ENCODE measurements around the gene APBB1IP.
"Not testable (repeated sequence)": the region's sequence is repeated elsewhere in the genome, so short reads cannot be mapped to it uniquely, and the experiment has no call there.

Gene APBB1IP

GRCh38 chr10:26556748-26557640 lies 118.9 kb downstream of the APBB1IP start:
- no peak for DNase-seq (ENCODE audit: low spot score)

- DNase-seq (ENCODE audit: low spot score), result no peak
These were observed 119.5 kb downstream of the APBB1IP start for GRCh38 chr10:26557641-26558014.

GRCh38 chr10:26566525-26567350 lies 128.6 kb downstream of the APBB1IP start:
- no peak for DNase-seq (ENCODE audit: low spot score)

DNA sequence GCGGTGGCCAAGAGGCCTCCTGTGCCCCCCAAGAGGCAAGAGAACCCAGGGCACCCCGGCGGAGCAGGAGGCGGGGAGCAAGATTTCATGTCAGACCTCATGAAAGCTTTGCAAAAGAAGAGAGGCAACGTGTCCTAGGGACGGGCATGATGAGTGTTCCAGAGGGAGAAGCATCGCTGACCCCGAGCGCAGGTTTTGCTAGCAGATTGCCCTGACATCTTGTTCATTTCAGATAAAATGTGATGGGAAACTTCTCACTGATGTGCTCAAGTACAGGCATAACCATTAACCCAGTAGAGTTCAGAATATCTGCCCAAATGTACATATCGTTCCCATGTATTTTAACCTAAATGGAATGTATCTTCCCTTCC lies 129.2 kb downstream of the APBB1IP start:
- no peak for DNase-seq (ENCODE audit: low spot score)

GRCh38 chr10:26571655-26572054 lies 133.5 kb downstream of the APBB1IP start:
- DNase-seq (ENCODE audit: low spot score), result no peak

DNA sequence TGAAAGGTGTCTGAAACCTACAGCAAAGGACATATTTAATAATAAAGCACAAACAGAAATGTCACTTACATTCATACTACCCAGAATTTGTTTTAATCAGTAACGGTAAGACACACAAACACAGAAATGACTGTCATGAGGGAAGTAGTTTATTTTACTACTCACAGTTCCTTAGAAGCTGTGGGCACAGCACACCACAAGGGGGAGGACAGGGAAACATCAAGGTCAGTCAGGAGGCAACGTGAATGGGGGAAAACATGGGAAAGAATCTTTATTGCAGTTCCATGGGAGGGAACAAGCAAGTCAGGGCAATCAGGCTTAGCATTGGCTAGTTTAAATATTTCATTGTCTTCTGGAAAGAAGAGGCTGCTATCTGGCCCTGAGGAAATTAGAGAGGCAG lies 135.5 kb downstream of the APBB1IP start:
- DNase-seq (ENCODE audit: low spot score), result no peak

DNA sequence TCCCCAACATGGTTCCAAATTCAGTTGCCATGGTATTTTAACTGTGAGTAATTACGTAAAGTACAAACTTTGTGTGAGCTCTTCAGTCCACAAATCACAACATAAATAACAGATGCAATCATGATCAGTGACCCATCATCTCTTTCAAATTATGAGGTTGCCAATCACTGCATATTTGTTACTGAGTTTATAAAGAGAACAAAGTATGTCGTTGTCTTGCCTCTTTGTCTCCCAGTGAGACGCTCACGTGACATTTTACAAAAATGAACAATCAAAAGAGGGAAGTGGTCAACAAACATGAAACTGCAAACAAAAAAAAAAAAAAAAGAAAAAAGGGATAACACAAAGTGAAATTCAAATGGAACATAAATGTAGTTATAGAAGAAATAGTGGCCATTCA lies 136.6 kb downstream of the APBB1IP start:
- no peak for DNase-seq (ENCODE audit: low spot score)

GRCh38 chr10:26578371-26578770 lies 140.2 kb downstream of the APBB1IP start:
- DNase-seq (ENCODE audit: low spot score), result not testable (repeated sequence)

DNA sequence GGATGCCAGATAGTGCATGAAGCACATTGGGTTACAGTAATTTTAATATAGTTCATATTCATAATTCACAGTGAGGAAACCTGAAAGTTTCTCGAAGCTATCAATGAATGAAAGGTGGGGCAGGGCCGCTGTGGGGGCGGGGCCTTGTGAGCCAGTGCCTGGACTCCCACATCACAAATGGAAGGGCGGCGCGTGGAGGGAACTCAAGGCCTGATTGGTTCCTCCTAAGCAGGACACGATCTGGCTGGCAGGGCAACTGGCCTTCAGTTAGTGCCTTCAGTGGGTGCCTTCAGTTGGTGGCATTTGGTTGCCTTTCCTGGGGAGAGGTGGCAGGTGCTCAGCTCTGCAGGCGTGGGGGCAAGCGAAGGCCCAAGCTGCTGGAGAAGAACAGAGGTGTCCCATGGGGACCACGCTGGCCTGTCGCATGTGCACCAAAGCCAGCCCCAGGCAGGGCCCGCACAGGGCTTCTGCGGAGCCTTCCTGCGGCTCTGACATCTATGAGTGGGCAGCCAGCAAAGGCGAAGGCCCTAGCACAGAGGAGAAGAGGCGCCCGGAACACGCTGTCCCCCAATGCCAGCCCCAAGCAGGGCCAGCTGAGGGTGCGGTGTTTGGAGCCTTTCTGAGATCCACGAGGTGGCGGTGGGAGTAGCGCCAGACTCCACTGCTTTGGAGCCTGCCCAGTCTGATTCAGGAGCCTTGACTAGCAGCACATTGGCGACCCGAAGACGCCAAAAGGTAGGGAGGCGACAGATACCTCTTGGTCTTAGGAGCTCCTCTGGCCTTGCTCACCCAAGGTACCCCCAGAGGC lies 141.3 kb downstream of the APBB1IP start:
- DNase-seq (ENCODE audit: low spot score), result no peak

DNA sequence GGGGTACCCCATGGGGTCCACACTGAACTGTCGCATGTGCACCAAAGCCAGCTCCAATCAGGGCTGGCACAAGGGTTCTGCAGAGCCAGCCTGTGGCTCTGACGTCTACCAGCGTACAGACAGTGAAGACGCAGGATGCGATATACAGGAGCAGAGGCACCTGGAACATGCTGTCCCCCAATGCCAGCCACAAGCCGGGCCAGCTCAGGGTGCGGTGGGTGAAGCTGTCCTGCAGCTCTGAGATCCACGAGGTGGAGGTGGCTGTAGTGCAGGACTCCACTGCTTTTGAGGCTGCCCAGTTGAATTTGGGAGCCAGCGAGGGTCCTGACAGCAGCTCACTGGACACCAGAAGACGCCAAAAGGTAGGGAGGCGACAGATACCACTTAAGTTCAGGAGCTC lies 148.1 kb downstream of the APBB1IP start:
- no peak for DNase-seq (ENCODE audit: low spot score)

GRCh38 chr10:26588611-26589010 lies 150.5 kb downstream of the APBB1IP start:
- no peak for DNase-seq (ENCODE audit: low spot score)

DNA sequence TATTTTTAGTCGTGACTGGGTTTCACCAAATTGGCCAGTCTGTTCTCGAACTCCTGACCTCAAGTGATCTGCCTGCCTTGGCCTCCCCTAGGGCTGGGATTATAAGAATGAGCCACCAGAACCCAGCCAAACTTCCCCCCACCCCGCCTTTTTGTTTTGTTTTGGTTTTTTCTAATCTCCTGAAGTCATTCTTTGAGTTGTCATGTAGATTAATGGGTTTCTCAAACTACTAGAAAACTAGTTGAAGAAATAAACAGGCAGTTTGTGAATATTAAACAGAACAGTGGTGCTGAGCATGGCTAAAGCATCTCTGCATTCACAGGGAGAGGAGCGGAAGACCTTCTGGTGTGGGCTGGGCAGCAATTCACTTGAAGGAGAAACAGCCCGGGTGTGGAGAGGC lies 151.7 kb downstream of the APBB1IP start:
- DNase-seq (ENCODE audit: low spot score), result not testable (repeated sequence)

GRCh38 chr10:26593896-26594295 lies 155.8 kb downstream of the APBB1IP start:
- no peak for DNase-seq (ENCODE audit: low spot score)

DNA sequence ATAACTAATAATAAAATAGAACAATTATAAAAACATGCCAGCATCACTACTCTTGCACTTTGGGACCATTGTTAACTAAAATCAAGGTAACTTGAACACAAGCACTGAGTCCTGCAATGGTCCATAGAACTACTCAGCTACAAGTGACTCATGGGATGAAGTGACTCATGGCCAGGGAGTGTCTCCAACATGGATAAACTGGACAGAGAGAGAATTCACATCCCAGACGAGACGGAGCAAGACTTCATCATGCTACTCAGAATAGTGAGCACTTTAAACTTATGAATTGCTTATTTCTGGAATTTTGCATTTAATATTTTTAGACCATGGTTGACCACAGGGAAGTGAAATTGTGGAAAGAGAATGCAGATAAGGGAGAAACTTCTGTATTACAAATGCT lies 165.1 kb downstream of the APBB1IP start:
- DNase-seq (ENCODE audit: low spot score), result not testable (repeated sequence)

GRCh38 chr10:26604320-26605093 lies 166.4 kb downstream of the APBB1IP start:
- not testable (repeated sequence) for DNase-seq (ENCODE audit: low spot score)

DNA sequence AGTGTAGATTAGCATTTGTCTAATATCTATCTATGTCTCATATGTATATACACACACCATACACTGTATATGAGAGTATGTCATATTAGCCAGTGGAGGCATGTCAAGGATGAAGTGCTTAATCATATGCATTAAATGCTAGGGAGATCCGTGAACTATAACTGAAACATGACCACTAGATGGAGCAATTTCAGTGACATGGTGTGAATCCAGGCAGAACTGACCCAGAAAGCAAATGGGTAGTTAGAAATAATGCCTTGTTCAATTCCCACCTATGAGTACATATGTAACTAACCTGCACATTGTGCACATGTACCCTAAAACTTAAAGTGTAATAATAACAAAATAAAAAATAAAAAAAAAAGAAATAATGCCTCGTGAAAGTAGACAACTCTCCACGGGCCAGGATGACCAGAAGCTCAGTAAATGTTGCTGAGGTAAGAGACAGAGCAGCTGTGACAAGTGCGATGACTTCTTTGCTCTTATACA lies 168.3 kb downstream of the APBB1IP start:
- not testable (repeated sequence) for DNase-seq (ENCODE audit: low spot score)

DNA sequence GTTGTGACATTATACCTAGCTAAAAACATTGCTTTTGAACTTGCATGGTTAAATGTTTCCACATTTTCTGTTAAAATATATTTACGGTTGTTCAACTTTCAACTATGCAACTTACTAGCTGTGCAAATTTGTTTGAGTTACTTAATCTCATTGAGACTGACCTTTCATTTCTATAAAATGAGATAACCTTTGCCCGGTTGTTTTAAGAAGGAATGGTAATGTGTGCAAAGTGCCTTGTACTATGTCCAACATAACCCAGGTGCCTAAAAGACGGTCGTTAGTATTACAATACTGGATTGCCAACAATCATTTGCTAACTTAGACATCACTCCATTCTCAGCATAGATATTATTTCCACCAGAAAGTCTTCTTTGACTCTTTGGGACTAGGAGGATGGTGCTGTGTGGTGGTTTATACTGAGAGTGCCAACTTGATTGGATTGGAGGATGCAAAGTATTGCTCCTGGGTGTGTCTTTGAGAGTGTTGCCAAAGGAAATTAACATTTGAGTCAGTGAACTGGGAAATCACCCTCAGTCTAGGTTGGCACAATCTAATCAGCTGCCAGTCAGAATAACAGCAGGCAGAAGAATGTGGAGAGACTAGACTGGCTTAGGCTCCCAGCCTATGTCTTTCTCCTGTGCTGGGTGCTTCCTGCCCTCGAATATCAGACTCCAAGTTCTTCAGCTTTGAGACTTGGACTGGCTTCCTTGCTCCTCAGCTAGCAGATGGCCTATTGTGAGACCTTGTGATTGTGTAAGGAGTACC lies 174.2 kb downstream of the APBB1IP start:
- no peak for DNase-seq (ENCODE audit: low spot score)

Measured in left forelimb (tissue), 1 donor.